IPS-15b (cell line): ENCODE results near the gene SNX24.
"Not testable (repeated sequence)": the region's sequence is repeated elsewhere in the genome, so short reads cannot be mapped to it uniquely, and the experiment has no call there.

Source experiments
- H3K27me3 ChIP-seq: one replicate; pipeline ENCODE4 v1.6.1; 2013; ENCODE audit warnings: low read length; ENCODE audit not compliant: control insufficient read depth, insufficient read depth
- H3K36me3 ChIP-seq: one replicate; pipeline ENCODE4 v1.6.1; 2013; ENCODE audit warnings: low read length; ENCODE audit not compliant: control insufficient read depth, insufficient read depth
- H3K4me1 ChIP-seq: one replicate; pipeline ENCODE4 v1.6.1; 2013; ENCODE audit warnings: mild to moderate bottlenecking, low read length; ENCODE audit not compliant: control insufficient read depth, insufficient read depth
- H3K4me3 ChIP-seq: one replicate; pipeline ENCODE4 v1.5.1; 2013; ENCODE audit warnings: low read depth, low read length
- H3K9ac ChIP-seq: one replicate; pipeline ENCODE4 v1.6.1; 2013; ENCODE audit warnings: low read depth, mild to moderate bottlenecking, low read length
- H3K9me3 ChIP-seq: one replicate; pipeline ENCODE4 v1.6.1; 2013; ENCODE audit warnings: mild to moderate bottlenecking, low read length; ENCODE audit not compliant: control insufficient read depth, insufficient read depth

The SNX24 gene

DNA sequence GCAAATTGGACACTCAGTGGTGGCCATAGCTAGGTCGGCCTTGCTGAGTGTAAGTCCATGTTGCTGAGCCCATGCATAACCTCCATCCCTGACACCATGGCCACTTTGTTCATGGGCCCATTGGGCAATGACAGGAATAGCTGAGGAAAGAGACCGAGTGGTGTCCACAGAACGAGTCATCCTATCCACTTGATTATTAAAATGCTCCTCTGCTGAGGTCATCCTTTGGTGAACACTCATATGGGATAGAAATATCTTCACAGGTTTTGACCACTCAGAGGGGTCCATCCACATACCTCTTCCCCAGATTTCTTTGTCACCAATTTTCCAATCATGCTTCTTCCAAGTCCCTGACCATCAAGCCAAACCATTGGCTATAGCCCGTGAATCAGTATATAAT, 127.5 kb downstream of the SNX24 start:
- no peak overlapping the region for H3K4me3 ChIP-seq

DNA sequence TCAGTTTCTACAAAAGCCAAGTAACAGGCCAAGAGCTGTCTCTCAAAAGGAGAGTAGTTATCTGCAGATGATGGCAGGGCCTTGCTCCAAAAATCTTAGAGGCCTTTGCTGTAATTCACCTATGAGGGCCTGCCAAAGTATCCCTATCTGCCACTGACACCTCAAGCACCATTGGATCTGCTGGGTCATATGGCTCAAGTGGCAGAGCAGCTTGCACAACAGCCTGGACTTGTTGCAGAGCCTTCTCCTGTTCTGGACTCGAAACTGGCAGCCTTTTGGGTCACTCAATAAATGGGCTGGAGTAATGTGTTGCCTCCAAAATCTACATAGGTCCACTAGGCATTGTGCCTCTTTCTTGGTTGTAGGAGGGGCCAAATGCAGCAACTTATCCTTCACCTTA, 128.3 kb downstream of the SNX24 start:
- not testable (repeated sequence) for H3K27me3 ChIP-seq, H3K9me3 ChIP-seq, H3K9ac ChIP-seq, H3K4me3 ChIP-seq, H3K4me1 ChIP-seq, H3K36me3 ChIP-seq

More for the DNA sequence above, 127.5 kb downstream of the SNX24 start:
- Histone ChIP-seq H3K36me3 (no peaks in the 10 kb centered on the region), H3K27me3 (no peaks in the 10 kb centered on the region), H3K4me1 (no peaks in the 10 kb centered on the region), H3K9me3 (no peaks in the 10 kb centered on the region), H3K9ac (no peak overlapping the region)

DNA sequence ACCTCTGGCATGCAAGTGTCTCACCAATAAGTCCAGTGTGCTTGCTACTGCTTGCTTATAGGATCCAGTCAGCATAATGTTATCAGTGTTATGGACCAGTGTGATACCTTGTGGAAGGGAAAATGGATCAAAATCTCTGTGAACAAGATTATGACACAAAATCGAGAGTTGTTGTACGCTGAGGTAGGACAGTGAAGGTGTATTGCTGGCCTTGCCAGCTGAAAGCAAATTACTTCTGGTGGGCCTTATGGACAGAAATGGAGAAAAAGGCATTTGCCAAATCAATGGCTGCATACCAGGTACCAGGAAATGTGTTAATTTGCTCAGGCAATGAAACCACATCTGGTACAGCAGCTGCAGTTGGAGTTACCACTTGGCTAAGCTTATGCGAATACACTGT, 128.8 kb downstream of the SNX24 start:
- not testable (repeated sequence) for H3K9me3 ChIP-seq, H3K4me1 ChIP-seq, H3K9ac ChIP-seq, H3K4me3 ChIP-seq, H3K36me3 ChIP-seq, H3K27me3 ChIP-seq

DNA sequence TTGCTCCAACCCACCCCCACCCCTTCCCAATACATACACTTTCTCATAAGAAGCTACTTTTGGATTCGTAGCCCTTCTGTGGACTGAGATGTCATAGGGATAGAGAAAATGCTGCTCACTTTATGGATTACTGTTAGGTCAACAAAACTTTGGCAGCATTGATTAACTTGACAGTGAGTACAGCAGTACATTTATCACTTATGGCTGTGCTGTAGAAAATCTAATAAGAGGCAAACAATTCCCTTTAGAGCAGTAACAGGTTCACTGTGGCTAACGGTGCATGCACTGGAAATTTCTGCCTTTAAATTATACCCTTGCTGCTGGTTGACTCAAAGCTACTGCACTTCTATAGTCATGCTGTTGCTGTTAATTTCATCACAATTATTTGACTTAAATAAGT, 131.9 kb downstream of the SNX24 start:
- Histone ChIP-seq H3K36me3 (no peaks in the 10 kb centered on the region), H3K4me1 (no peaks in the 10 kb centered on the region), H3K9ac (no peak overlapping the region), H3K9me3 (no peaks in the 10 kb centered on the region), H3K27me3 (no peaks in the 10 kb centered on the region), H3K4me3 (no peak overlapping the region)

DNA sequence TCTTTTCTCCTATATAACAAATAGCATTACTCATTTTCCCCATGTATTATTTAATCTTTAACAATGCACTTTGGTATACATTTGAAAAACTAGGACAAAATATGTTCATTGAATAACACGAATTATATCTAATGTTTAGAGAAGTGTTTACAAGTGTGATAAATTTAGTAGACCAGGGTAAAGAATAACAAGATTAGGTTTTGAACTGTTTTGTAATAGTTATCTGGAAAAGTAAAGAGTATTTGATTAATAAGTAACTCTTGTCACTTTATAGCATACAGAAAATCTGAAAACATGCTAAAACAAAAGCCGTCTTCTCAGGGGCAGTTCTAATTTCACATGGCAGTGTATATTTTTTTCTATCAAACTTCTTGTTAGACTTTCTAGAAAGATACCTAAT, 132.7 kb downstream of the SNX24 start:
- H3K36me3 ChIP-seq, result no peaks in the 10 kb centered on the region
- no peak overlapping the region for H3K4me3 ChIP-seq
- no peak overlapping the region for H3K9ac ChIP-seq
- no peaks in the 10 kb centered on the region for H3K9me3 ChIP-seq
- H3K4me1 ChIP-seq, result no peaks in the 10 kb centered on the region
- no peaks in the 10 kb centered on the region for H3K27me3 ChIP-seq

DNA sequence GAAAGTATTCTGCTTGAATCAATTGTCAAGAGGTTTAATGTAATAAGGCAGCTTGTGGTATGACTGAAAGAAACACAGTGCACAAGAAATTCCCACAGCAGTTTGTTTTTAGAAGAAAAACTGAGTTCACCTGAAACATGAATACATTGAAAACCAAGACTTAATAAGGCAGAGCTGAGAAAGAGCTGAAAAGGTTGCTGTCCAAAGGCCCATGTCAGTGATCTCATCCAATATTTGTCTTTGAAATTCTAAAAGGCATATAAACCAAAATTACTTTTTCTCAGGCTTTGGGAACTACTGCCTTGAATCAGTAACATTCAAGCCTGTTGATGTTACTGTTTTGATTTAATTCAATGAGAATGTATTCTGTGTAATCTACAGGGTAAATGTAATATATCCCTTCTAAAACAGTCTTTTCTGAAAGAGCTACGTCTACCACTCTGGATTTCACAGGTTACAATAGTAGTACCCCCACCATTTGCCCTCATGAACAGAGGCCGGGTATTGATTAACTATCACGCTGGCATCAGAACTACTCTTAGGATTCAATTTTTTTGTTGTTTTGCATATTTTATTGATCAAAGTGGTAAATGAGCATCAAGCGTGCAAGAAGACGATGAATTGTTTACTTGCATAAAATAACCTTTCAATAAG, 133.4 kb downstream of the SNX24 start:
- no peak overlapping the region for H3K9ac ChIP-seq
- H3K9me3 ChIP-seq, result no peaks in the 10 kb centered on the region
- H3K4me1 ChIP-seq, result no peaks in the 10 kb centered on the region
- H3K27me3 ChIP-seq, result no peaks in the 10 kb centered on the region
- H3K36me3 ChIP-seq, result no peaks in the 10 kb centered on the region
- H3K4me3 ChIP-seq, result no peak overlapping the region

DNA sequence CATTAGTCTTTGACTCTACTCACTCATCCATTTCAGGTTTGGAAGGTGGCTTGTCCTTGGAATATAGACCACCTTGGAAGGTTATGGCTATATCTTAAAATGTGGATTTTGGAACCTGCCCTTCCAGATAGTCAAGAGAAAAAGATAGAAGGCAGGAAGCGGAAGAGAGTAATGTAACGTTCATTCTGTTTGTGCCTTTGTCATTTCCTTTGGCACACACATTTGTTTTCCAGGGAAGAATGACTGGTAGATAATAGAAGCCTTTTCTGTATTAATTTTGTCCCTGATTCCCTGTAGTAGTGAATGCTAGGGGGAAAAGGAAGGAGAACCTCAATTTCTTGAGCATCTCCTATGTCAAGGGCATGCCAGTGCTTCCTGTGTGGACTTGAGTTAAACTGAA, 136.4 kb downstream of the SNX24 start:
- Histone ChIP-seq H3K36me3 (no peaks in the 10 kb centered on the region), H3K4me1 (no peaks in the 10 kb centered on the region), H3K9me3 (no peaks in the 10 kb centered on the region), H3K9ac (no peak overlapping the region), H3K27me3 (no peaks in the 10 kb centered on the region), H3K4me3 (no peak overlapping the region)

DNA sequence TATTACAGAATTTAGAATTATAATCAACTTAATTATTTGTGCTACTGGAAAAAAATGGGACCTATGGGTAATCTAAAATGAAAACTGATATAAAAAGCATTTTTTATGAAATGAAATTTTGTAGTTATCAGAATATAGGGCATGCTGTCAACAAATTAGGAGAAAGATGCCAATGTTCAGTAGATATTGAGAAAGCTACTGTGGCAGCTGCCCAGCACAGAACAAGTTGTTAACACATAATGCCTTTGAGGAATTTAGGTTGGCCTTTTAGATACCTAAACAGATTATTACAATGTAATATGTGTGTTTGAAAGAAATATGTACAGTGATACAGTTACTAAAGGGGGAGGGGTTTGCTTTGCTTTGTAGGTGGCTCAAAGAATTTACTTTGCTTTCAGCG, 137.0 kb downstream of the SNX24 start:
- no peaks in the 10 kb centered on the region for H3K36me3 ChIP-seq
- no peak overlapping the region for H3K4me3 ChIP-seq
- no peaks in the 10 kb centered on the region for H3K9me3 ChIP-seq
- no peaks in the 10 kb centered on the region for H3K27me3 ChIP-seq
- H3K9ac ChIP-seq, result no peak overlapping the region
- no peaks in the 10 kb centered on the region for H3K4me1 ChIP-seq

DNA sequence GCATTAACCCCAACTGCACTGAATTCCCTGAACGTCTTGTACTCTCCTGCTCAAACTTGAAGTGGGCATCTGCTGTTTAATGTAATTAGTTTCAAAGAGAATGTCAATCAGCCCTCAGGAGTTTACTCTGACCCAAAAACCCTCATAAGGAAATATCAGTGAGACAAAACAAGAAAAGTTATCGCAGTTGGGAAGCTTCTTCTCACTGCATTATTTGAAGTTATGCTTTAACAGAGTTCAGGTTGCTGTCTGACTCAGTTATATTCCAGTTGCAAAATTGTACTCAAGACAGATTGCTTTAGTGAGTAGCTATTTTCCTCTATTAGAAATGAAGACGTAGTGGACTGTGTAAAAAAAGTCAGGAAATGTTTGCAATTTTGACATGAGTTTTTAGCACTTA, 139.0 kb downstream of the SNX24 start:
- H3K4me3 ChIP-seq, result no peak overlapping the region
- H3K9ac ChIP-seq, result no peak overlapping the region
- H3K9me3 ChIP-seq, result no peaks in the 10 kb centered on the region
- H3K4me1 ChIP-seq, result no peaks in the 10 kb centered on the region
- no peaks in the 10 kb centered on the region for H3K27me3 ChIP-seq
- H3K36me3 ChIP-seq, result no peaks in the 10 kb centered on the region

DNA sequence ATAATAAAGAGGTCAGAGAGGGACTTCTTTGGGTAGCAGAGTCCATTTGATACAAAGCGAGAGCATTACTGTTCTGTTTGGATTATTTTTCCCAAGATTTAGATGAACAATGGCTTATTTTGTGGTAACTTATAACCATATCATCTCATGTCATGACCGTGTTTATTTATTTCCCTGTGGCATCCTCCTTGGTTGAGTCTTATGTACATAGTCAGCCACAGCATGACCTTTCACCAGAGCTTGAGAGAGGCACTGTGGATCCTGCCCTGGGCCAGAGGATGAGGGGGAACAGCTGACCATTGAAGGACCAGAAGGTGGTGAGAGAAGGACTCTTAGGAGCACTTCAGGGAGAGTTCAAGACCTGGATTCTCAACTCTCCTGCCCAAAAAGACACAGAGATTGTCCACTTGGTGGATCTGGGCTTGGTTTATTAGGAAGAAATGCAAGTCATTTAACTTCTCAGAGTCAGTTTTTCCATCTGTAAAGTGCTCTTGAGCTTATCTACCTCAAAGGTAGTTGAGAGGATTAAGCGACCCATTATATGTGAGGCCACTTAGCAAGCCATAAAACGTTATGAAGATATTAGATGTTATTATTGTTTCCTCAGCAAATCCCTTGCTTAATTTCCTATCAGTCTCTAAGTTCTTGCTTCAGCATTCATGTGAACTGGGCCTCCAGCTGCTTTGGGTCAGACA, 139.7 kb downstream of the SNX24 start:
- no peaks in the 10 kb centered on the region for H3K4me1 ChIP-seq
- H3K27me3 ChIP-seq, result no peaks in the 10 kb centered on the region
- H3K36me3 ChIP-seq, result no peaks in the 10 kb centered on the region
- no peak overlapping the region for H3K4me3 ChIP-seq
- no peaks in the 10 kb centered on the region for H3K9me3 ChIP-seq
- H3K9ac ChIP-seq, result no peak overlapping the region

DNA sequence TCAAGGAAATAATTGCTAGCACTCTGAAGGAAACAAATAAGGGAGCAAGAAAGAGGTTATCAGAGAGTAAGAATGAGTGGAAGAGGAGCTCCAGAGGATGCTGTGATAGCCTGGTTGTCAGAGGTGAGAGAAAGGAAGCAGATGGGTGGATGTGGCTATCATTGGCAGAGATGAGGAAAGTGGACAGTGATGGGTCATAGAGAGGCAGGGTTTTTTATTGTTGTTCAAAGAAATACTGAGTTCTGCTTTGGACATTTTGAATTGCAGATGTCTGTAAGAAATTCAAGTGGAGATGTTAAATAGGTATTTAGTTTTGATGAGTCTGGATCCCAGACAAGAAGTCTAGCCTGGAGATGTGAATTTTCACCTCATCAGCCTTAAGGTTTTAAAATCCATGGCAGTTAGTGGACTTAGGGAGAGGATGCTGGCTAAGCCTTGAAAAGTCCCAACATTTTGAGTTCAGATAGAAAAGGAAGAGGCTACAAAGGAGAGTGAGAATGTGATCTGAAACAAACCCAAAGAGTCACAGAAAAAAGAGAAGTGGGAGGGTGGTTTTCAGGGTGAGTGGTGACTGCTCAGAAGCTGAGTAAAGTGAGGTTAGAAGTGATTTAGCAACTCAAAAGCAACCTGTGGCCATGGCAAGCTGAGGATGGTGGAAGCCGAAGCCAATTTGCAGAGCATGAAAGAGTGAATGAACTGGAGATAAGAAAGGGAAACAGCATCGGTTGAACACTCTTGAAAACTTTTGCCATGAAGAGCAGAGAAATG, 140.7 kb downstream of the SNX24 start:
- no peaks in the 10 kb centered on the region for H3K9me3 ChIP-seq
- H3K27me3 ChIP-seq, result no peaks in the 10 kb centered on the region
- H3K36me3 ChIP-seq, result no peaks in the 10 kb centered on the region
- H3K4me1 ChIP-seq, result no peaks in the 10 kb centered on the region
- no peak overlapping the region for H3K9ac ChIP-seq
- no peak overlapping the region for H3K4me3 ChIP-seq

DNA sequence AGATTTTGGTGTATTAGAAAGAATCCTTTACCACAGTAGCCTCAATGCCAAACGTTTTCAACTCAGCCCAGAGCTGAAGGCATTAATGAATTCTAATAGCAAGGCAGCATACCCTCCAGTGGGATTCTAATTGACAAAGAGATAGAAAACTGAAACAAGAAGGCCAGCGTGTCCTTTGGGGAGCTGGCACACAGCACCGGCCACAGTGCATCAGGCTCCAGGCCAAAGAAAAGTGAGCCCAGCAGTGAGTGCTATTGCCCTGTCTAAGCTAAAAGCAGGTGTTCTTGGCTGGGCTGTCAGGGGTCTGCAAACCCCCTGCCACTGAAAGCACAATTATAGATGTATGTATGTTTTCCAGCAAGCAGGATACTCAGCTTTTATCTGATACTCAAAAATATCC, 150.7 kb downstream of the SNX24 start:
- no peaks in the 10 kb centered on the region for H3K9me3 ChIP-seq
- no peaks in the 10 kb centered on the region for H3K27me3 ChIP-seq
- H3K4me3 ChIP-seq, result no peak overlapping the region
- H3K36me3 ChIP-seq, result no peaks in the 10 kb centered on the region
- H3K9ac ChIP-seq, result no peak overlapping the region
- peaks cover 22% of the 10 kb centered on the region for H3K4me1 ChIP-seq
